Skin of body (tissue), 2 donors: ENCODE data around the gene DHCR7. TPM values are rescaled to one million over a fixed set of nuclear protein-coding genes. Genes with fewer than 3 reads are reported as not detected.

Source experiments
- DNase-seq: peaks from one replicate; lab custom pipeline; 2025; lab: John Stamatoyannopoulos, UW
- total RNA-seq: library from RNA; depleted of rRNA; stranded (reverse); fragments of >200 nt; gene quantifications from one replicate; pipeline ENCODE4 v1.2.3, GENCODE V29; 2014

DHCR7 gene, protein sequence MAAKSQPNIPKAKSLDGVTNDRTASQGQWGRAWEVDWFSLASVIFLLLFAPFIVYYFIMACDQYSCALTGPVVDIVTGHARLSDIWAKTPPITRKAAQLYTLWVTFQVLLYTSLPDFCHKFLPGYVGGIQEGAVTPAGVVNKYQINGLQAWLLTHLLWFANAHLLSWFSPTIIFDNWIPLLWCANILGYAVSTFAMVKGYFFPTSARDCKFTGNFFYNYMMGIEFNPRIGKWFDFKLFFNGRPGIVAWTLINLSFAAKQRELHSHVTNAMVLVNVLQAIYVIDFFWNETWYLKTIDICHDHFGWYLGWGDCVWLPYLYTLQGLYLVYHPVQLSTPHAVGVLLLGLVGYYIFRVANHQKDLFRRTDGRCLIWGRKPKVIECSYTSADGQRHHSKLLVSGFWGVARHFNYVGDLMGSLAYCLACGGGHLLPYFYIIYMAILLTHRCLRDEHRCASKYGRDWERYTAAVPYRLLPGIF
- 34.5 TPM for total RNA-seq

DNA sequence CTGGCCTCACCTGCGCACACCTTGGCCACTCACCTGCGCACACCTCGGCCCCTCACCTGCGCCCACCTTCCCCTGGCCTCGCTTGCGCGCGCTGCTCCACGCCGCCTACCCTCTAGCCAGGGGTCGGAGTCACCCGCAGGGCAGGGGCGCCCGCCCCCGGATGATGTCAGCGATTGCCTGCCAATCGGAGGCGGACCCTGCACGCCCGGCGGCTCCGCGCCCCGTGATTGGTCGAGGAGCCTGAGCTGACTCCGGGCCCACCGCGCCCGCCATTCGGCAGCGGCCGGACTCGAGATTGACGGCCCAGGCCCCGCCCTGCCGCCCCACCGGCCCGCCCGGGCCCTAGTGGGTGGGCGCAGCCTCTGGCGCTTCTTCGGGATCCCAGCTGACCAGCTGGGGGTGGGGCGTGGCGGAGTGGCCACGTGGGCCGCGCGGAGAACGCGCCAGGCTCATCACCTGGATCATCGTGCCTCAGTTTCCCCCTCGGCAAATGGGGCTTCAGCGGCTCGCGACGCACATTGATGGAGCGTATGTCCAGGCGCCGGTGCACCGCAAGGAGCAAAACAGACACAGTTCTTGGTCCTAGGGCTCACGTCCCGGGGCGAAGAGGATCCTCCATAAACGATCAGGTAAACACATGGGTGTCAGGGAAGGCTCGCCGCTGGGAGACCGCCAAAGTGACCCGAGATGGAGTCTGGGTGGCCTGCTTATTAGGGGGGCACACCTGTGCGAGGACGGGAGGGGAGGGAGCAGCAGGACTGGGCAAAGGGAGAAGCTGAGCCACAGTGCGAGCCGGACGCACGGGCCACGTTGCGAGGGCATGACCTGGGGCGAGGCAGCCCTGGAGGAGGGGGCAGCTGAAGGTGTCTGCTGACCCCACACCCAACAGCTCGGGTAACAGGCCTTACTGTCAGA, at the start of gene DHCR7:
Gene DHCR7 (minus strand): TSS at position 137 of the 915 bp plus-strand sequence. CDS start 3,441 bp downstream, outside the sequence.
- DNase-seq, result peak; percentile 92

DNA sequence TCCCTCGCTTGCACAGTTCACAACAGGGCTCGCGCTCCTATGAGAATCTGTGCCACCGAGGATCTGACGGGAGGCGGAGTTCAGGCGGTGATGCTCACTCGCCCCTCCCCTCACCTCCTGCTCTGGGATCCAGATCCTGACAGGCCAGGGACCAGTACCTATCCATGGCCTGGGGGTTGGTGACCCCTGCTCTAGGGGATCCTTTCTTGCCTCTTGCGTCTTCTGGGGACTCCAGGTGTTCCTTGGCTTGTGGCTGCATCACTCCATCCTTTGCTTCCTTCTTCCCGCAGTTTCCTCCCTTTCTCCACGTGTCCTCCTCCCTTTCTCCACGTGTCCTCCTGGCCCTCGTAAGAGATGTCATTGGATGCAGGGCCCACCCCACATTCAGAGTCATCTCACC, 48.2 kb upstream of the DHCR7 start:
- DNase-seq, result no peak

DNA sequence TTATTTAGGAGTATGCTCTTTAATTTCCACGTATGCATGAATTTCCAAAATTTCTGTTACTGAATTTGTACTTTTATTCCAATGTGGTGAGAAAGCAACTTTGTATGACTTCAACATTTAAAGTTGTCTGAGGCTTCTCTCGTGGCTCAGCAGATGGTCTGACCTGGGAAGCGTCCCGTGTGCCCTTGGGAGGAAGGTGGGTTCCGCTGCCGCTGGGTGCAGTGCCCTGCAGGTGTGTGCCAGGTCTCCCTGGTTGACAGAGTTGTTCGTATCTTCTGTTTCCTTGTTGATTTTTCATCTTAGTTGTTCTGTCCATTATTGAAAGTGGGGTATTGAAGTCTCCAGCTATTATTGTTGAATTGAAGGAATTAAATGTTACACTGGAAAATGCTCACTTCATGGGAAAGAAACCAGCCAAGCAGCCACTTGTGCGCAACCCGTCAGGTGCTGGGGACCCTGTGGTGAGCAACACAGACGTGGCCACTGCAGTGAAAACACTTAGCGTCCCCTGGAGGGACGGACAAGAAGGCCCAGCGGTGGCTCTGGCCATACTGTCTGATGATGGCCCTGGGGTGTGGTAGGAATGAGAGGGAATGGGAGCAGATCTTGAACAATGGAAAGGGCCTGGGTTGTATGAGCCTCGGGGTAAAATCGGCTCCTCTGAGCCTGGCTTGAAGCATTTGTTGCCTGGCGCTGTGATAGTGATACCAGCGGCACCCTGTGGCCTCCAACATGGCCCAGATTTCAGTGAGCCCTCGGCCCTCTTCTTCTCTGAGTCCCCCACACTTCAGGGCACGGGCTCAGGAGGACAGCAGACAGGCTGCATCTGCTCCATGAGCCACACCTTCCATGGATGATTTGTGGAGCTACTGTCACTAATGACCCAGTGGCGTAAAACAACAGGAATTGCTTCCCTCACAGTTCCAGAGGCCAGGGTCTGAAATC, 47.4 kb upstream of the DHCR7 start:
- DNase-seq, result no peak

DNA sequence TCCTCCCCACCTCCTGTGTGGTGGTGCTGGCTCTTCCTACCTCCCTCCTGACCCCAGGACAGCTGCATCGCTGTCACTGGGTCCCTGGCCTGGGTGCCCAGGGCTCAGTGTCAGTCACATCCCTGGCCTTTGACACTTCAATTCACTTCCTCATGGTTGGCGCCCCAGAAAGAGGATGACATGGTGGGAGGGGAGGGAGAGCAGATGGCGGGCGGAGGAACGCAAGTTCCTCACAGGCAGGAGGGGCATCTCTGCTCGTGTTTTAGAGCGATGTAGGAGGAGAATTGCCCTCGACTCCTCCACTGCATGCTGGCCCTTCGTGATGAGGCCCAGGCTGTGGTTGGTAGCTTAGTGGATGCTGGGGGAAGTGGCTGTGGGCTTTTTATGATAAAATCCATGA, 43.7 kb upstream of the DHCR7 start:
- no peak for DNase-seq

DNA sequence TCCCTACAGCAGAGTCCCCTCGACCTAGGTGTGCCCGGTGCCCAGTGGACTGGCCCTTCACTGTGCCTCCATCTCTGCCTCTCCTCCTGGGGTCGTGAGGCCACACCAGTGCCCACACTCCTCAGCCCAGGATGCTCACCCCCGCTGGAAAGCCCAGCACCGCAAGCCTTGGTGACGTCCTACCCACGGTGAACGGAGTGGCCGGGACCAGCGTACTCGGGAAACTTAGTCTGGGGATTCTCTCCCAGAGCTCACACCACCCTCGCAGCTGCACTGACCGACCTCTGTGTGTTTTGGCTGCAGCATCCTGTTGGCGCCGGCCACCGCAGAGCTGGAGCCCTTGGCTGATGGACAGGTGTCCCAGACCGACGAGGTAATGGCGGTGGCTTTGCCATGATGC, 43.3 kb upstream of the DHCR7 start:
- DNase-seq, result no peak

DNA sequence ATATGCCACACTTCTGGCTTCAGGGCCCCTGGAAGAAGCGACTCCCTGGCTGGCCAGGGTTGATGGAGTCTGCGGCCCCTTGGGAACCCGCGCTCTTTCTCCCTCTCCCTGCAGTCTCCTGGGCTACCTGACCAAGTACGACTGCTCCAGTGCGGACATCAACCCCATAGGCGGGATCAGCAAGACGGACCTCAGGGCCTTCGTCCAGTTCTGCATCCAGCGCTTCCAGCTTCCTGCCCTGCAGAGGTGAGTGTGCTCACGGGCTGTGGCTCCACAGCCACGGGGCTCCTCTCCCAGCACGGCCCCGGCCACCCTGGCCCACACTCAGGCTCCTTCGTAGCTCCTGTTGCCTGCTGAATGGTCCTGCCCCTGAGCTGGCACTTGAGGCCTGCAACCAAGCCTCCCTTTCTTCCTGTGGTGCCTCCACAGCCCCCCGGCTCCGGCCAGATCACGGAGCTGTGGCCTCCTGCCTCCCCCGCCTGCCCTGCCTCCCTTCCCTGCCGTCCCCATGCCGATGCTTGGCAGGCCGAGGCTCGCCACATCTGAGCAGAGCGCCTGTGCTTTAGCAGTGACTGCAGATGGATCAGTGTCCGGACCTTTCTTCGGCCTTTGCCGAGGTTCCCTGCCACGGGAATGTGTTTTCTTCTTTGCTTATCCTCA, 42.7 kb upstream of the DHCR7 start:
- DNase-seq, result no peak

DNA sequence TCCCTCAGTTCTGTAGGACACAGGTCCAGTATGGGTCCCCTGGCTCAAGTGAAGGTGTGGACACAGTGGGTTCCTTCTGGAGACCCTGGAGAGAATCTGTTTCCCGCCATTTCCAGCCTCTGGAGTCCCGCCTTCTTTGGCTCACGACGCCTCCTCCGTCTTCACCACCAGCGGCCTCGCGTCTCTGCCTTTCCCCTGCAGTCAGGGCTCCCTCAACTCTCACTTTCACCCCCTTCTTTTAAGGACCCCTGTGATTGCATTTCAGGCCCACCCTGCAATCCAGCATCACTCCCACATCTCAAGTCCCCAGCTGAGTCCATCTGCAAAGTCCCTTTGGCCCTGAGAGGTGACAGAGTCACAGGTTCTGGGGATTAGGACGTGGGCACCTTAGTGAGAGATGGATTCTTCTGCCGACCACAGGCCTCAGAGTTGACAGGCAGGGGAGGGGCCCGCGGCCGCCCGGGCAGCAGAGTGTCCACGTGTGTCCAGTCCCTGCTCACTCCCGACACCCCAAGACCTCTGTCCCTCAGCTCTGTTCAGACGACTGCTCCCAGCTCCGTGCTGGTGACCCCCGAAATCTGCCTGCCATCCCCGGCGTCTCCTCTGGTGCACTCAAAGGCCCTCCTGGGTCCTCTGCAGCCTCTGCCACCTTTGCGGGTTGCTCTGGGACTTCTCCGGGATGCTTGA, 42.0 kb upstream of the DHCR7 start:
- no peak for DNase-seq

DNA sequence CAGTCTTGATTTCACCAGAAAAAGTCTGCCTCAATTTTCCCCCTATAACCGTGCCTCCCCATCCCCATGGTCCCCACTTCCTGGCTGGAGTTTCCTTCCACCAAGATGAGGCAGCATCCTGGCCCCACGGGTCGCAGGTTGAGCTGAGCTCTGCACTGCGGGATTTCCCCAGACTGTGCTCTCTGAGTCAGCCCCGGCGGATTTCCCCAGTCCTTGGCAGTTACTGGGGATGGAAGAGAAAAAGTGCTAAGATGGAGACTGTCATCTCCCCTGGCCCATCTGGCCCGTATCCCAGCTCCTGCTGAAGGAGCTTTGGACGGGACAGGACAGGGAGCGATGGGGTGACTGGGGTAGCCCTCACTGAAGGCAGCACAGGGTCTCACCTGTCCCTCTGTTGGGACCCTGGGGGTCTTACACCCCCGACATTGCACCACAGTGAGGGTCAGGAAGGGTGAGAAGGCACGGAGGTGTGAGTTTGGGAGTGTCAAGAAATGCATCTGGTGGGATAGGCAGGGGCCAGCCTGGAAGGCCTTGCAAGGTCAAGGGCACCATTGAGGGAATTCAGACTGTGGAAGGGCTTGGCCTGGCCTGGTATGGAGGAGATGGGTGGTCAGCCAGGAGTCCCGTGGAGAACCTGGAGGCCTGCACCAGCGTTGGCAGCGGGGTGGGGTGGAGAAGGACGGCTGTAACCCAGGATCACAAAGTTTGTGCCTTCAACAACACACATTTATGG, 41.3 kb upstream of the DHCR7 start:
- DNase-seq, result no peak

DNA sequence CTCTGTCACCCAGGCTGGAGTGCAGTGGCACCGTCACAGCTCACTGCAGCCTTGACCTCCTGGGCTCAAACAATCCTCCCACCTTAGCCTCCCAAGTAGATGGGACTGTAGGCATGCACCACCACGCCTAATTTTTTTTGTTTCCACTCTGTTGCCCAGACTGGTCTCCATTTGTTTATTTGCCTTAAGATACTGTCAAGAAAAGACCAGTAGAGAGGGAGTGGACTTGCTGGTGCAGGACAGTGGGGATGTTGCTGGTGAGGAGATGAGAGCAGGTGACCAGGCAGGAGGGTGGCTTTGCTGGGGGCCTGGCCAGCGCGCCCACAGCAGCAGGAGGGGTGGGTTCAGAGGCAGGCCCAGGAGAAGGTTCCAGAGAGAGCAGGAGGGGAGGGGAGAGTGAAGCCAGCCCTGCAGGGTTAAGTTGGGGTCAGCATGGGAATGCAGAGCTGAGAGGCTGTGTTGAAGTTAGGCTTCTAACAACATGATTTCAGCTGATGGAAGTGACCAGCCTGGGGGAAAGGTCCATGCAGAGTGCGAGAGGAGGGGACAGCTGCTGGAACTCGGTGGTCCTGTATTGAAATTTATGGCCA, 40.6 kb upstream of the DHCR7 start:
- no peak for DNase-seq

DNA sequence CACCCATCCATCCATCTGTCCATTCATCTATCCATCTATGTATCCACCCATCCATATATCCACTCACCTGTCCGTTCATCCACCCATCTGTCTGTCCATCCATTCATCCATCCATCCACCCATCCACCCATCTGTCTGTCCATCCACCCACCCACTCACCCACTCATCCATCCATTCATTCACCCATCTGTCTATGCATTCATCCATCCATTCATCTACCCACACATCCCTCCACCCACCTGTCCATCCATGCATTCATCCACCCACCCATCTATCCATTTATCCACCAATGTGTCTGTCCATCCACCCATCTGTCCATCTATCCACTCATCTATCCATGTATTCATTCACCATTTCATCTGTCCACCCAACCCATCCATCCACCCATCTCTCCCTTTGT, 38.1 kb upstream of the DHCR7 start:
- no peak for DNase-seq

DNA sequence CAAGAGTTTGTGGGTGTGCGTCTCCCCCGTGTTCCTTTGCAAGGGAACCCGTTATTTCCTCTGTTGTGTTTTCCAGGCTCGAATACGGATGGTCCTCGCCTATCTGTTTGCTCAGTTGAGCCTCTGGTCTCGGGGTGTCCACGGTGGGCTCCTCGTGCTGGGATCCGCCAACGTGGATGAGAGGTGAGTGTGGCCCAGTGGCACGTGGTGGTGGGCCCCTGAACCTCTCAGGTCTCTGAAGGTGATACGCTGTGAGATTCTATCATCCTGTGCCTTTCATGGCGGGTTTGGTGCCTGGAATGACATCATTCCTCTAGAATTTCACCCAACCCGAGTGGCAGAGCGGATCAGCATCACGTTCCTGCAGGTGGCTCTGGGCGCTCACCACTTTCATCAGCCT, 37.3 kb upstream of the DHCR7 start:
- no peak for DNase-seq

DNA sequence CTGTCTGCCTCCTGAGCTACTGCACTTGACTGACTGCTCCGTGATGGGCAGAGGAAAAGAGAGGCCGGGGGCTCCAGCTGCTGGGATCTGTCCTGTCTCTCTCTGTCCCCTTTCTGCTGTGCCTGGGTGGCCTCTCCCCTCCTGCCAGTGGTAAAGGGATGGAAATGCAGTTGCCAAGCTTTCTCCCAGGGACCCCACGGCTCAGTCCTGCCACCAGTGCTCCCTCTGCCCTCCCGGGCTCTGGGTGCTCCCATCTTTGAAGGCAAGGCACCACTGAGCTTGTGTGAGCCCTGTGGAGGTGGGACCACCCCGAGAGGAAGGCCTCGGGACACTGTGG, 36.8 kb upstream of the DHCR7 start:
- DNase-seq, result no peak

DNA sequence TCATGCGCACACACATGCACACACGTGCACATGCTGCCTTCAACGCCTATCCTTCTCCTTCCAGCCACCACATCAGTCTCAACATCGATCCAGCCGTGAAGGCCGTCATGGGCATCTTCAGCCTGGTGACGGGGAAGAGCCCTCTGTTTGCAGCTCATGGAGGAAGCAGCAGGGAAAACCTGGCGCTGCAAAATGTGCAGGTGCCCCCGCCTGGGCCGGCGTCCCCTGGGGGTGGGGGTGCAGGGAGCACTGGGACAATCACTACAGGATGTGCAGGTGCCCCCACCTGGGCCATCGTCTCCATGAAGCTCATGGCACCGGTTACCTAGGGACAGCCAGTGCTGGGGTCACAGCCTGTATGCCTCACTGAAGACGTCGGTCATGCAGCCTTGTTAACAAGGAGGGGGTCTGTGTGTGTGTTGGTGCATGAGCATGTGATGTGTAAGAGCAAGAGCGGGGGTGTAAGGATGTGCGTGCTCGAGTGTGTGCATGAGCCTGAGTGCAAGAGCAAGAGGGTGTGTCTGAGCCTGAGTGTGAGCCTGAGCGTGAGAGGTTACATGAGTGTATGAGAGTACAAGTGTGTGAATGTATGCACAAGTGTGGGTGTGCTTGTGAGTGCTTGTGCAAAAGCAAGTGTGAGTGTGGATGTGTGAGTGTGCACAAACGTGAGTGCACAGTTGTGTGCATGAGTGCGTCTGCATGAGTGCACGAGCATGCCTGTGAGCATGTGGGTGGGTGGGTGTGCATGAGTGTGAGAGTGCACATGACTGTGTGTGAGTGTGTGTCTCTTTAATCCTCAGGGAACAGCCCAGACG, 36.3 kb upstream of the DHCR7 start:
- DNase-seq, result no peak

DNA sequence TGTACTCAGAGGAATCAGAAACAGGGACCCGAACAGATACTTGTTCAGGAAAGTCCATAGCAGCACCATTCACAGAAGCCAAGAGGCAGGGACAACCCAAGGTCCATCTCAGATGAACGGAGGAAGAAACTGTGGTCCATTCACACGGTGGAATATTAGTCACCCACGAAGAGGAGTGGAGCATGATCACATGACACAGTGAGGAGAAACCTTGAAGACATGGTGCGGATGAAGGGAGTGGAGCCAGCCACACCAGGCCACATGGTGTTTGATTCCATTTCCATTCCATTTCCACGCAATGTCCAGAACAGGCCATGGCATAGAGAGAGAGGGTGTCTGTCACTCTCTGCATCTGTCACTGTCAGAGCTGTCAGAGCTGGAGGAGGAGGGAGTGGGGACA, 35.5 kb upstream of the DHCR7 start:
- no peak for DNase-seq

DNA sequence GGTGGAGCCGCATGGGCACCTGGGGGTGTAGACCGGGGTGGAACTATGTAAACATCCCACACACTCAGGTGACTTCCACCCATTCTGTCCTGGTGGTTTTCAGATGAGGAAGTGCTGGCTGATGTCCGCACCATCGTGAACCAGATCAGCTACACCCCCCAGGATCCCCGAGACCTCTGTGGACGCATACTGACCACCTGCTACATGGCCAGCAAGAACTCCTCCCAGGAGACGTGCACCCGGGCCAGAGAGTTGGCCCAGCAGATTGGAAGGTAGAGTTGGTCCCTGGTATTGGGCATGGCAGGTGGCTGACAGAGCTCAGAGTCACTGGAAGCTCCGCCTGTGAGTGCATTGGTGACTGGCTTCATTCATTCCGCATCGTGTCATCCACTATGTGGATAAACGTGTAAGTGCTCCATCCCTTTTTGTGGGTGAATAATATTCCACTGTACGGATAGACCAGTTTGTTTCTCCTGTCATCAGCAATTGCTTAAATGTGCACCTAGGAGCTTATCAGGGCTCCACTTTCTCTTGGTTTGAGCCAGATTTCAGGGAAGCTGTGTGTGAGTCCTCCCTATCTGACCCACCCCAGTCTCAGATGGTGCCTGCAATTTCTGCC, 34.7 kb upstream of the DHCR7 start:
- no peak for DNase-seq

DNA sequence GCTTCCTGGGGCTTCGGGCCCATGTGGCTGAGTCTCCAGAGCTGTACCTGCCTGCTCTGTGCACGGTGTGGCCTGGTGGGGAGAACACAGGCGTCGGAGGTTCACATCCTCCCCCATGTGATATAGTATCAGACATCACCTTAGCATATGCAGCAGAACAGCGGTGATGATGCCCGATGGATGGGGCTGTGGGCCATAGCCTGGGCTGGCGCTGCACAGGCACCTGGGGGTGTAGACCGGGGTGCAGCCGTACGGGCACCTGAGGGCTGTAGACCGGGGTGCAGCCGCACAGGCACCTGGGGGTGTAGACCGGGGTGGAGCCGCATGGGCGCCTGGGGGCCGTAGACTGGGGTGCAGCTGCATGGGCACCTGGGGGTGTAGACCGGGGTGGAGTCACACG, 34.0 kb upstream of the DHCR7 start:
- DNase-seq, result no peak

DNA sequence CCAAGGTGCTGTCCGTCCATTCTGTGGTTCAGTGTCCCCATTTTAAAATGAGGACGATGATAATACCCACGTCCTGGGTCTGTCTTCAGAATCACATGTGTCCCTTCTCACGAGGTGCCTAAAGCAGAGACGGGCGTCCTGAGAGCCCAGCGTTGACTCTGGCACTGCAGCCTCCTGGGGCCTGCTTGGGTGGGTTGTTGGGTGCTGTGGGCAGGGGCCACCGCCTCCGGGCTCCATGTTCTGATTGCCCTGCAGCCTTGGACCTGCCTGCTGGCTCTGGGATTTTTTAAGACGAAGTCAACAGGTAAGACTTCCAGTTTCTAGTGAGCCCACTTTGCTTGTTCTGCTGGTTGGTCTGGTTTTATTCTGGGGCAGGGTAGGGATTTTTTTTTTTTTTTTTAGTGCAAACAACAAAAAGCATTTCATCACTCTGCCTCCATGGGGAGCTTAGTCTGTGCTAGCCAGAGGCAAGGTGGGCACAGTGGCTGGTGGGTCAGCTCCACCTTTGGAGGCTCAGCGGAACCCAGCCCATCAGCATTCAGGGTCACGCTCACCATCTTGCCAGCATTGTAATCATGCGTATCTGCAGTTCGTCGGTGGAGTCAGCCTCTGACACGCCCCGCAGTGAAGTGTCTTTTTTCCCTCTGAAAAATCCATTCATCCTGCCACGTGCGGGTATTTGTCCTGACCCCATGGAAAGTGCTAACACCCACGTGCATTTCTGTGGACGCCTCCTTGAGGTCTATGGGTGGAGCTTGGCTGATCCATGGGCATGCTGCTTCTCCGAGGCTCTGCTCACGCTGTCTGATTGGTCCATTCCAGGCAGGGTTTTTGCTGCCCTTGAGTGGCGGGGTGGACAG, 33.1 kb upstream of the DHCR7 start:
- no peak for DNase-seq
